Hindlimb muscle (tissue), 1 donor: ENCODE data around the gene COL18A1. TPM values are rescaled to one million over a fixed set of nuclear protein-coding genes. Genes with fewer than 3 reads are reported as not detected.

Experiments
- DNase-seq: peaks from one replicate; pipeline ENCODE4 v3.0.0-alpha.2; 2013
- polyA plus RNA-seq: library from polyadenylated mRNA; unstranded; fragments of 120-200 nt; gene quantifications from one replicate; pipeline ENCODE4 v1.2.1, GENCODE V29; 2013; ENCODE audit not compliant: insufficient read length

The COL18A1 gene
- polyA plus RNA-seq, 1 donor: 89.1 TPM

DNA sequence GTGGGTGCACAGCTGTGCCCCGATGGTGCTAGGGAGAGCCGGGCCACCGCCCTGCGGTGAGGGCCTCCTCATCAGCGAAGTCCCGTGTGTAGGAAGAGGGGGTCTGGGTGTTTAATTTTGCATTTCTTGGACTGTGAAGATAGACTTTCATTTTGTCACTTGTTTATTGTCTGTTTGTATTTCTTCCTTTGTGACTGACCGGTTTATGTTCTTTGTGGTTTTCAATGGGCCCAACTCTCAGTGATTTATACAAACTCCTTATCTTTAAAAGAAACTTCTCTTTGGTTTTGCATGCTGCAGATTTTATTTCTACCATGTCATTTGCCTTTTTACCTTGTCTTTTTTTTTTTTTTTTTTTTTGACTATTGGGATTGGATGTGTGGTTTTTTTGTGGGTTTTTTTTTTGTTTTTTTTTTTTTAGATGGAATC, 65.1 kb downstream of the COL18A1 start:
- no peak for DNase-seq

DNA sequence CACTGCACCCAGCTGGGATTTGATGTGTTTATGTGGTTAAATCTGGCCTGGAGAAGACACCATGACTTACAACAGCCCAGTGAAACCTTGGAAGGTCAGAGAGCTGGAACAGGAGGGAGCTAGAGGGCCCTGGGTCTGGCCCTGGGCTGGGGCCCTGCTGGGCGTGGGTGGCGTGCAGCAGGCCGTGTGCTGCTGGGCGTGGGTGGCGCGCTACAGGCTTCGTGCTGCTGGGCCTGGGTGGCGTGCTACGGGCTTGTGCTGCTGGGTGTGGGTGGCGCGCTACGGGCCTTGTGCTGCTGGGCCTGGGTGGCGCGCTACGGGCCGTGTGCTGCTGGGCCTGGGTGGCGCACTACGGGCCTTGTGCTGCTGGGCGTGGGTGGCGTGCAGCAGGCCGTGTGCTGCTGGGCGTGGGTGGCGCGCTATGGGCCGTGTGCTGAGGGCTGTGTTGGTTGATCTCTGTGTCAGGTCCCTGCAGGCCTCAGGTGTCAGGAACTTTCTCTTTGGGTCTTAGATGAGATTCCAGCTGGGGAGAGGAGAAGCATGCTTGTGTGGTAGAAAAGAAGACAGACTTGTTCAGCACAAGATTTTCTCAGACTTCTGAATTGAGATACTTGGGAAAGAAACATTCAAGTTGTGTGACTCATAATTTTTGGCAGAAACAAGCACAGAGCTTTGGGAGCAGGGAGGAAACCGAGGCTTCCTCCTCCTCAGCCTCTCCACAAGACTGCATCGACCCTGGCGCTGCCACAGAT, 66.0 kb downstream of the COL18A1 start:
- DNase-seq: no peak

- peak; percentile 89 for DNase-seq
These were observed 66.7 kb downstream of the COL18A1 start for GRCh38 chr21:45471525-45472221.

DNA sequence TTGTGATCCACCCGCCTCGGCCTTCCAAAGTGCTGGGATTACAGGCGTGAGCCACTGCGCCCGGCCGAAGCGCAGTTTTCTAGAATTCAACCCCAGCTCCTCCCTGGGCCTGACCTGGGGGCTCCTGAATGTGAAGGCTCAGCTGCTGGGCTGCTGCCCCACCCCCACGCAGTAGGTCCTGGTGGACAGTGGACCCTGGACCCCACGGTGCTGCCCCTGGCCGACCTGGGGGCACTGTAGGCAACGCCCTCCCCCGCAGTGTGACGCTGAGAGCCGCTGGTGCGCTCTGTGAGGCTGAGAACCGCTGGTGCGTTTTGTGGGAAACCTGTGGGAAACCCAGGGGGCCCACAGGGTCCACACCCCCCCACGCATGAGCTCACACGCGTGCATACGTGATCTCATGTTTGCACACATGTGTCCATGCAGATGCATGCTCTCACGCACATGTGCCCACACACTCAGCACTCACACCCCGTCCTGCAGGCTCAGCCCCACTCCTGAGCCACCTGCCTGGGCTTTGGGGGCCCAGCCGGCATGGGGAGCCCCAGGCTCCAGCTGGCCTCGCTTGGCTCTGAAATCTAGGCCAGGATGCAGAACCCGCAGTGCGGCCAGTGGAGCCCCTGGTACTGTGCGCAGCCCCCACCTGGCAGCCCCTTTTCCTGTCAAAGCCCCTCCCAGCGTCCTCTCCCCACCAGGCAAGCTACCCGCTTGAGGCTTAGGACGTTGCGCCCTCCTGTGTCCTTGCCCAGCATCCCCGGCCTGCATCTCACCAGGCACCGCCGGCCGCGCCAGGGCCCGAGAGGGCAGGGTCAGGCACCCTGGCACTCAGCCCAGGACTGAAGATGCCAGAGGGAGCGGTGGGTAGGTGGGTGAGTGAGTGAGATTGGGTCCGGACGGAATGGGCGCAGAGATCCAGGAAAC, 67.7 kb downstream of the COL18A1 start:
- DNase-seq: no peak

- no peak for DNase-seq
These were observed 68.7 kb downstream of the COL18A1 start for GRCh38 chr21:45473496-45474322.

GRCh38 chr21:45474323-45474950, 69.5 kb downstream of the COL18A1 start:
- DNase-seq: no peak

DNA sequence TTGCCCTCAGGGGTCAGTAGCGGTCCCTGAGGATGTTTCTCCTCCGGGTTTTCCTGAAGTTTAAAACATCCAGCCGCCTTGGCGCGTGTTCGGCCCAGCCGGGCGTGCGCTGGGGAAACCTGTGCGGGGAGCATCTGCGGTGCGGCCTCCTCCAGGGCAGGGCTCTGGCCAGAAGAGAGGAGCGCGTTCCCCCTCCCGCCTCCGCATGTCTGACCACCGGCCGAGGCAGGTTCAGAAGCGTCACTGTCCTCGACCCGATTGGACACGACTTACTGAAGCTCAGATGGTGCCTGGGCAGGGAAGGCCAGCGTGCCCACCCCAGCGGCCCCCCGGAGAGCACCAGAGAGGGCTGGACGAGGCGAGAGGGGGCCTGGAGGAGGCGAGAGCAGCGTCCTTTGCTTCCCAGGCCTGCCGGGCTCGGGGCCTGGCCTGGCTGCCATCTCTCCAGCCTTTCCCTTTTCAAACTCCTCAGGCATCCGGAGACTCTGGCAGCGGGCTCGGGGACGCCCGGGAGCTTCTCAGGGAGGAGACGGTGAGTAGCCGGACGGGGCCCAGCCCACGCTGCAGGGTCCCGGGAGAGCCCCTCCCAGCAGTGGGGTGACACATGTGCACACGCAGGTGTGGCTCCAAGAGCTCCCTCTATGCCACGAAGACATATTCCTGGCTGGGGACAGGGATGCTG, 70.2 kb downstream of the COL18A1 start:
- DNase-seq: no peak

DNA sequence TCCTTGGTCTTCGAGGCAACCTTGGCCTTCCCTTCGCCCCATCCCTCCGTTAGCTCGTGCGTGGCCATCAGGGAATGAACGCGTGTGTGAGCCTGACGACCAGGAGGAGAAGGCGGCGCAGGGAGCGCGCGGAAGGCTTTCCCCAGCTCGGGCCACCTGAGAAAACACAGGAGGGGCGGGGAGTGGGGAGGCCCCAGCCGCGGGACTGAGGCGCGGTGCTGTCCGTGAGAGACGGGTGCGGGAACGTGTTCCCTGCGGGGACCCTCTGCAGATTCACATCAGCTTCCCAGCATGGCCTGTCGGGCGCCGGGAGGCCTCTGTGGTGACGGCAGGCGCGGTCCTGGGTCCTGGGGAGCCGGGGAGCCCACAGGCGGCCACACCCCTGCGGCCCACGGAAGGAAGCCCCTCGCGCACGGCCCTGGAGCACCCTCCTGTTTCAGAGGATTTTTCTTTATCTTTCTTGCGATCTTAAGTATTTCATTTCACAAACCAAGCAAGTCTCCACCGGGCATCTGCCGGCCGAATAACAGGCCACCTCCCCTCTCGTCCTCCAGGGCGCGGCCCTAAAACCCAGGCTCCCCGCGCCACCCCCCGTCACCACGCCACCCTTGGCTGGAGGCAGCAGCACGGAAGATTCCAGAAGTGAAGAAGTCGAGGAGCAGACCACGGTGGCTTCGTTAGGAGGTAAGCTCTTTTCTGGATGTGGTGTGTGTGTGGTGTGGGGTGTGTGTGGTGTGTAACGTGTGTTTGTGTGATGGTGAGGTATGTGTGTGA, 71.0 kb downstream of the COL18A1 start:
- DNase-seq: no peak

GRCh38 chr21:45476582-45476981, 71.6 kb downstream of the COL18A1 start:
- DNase-seq: no peak

GRCh38 chr21:45477176-45478114, 72.5 kb downstream of the COL18A1 start:
- no peak for DNase-seq

DNA sequence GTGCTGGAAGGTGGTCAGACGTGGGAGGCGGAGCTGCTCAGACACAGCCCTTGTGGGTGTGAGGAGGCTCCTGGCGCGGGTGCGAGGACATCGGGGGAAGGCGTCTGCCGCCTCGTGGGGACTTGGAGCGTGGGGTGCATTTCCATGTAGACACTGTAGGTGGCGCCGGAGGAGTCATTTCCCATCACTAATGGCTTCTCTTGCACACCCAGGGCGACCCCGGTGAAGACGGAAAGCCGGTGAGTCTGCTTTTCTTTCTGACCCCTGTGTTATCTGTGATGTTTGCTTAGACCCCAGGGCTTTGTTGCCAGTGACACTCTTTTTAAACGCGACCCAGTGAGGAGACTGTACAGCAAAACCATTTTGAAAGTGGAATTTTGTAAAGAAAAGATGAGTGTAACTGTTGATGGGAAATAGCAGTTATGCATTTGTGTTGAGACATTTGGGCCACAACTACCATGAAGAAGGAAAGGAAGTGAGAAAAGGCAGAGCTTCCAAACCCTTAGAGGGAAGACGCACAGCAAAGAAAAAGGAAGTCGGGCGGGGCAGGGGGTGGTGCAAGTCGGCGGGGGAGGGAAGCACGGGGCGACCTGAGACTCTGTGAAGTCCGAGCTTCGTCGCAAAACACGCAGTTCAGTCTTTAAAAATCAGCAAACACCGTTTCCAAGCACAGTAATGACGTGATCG, 73.3 kb downstream of the COL18A1 start:
- peak; percentile 64 for DNase-seq

DNA sequence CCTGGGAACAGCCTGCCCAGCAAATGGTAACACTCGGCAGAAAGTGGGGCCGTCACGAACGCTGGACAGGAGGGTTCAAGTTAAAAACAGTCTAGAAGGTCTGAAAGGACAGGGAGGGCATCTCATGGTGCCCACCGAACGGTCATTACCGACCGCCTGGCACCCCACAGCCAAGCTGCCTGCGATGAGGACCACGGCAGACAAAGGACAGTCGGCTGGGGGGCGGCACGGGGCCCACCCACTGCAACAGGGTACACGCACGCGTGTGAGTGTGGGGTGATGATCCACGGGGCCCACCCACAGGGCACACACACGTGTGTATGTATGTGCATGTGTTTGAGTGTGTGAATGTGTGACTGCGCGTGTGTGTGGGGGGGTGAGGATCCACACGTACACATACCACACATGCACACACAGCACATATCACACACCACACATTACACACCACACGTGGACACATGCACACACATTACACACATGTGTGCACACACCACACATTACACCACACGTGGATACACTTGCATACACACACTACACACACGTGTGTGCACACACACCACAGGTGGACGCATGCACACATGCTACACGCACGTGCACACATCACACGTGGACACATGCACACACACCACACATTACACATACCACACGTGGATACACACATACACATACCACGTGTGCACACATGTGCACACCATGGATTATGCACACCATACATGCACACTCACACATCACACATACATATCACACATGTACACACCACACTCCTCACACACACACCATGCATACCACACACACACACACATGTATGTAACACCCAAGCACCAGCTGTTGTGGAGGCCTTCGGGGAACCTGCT, 74.1 kb downstream of the COL18A1 start:
- no peak for DNase-seq

DNA sequence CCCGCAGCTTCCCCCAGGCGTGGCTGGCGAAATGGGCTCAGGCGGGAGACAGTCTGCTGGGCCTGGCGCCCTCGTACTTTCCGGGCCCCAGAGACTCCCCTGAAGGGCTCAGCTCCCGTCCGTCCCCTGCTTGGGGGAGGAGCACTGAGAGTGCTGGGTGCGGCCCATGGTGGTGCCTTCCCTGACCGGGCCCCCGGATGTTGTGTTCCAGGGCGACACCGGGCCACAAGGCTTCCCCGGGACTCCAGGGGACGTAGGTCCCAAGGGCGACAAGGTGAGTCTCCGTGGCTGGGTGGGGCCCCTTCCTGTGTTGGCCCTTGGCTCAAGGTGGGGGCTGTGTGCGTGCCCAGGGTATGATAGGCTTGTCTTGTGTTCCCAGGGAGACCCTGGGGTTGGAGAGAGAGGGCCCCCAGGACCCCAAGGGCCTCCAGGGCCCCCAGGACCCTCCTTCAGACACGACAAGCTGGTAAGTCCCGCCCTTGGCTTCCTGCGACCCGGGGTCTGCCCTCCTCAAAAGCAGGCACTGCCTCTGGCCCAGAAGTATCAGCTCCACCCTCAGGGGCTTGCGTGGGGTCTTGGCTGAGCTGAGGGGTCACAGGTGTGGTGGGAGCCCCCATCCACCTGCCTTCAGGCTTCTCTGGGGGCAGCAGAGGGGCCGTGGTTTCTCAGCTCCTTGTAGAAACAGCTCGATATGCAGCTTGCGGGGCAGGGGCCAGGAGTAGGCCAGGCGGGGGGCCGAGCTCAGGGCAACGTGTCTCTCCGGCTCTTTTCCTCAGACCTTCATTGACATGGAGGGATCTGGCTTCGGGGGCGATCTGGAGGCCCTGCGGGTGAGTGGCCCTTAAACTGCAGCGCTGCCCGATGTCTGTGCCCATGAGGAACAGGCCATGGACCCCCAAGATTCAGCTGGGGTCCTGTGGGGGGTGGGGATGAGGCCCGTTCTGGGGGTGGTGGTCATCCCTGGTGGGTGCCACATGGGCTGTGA, 75.0 kb downstream of the COL18A1 start:
- no peak for DNase-seq

GRCh38 chr21:45480701-45481500, 75.9 kb downstream of the COL18A1 start:
- DNase-seq: no peak

DNA sequence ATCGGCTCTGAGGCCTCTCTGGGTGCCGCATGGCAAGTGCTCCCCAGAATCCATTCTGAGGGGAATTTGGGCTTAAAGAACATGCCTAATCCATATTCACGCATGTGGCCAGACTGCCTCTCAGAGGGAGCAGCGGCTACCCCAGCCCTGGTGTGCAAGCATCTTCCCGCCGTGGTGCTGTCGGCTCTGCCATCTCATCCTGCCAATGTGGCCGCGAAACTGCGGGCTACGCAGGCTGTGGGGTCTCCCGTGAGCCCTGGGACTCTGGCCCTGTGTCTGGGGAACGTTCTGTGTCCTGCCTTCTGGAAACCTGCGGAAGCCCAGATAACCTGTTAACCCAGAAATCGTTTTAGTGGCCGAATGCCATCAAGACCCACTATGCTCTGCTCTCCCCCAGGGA, 76.6 kb downstream of the COL18A1 start:
- no peak for DNase-seq
